SK-N-SH (cell line): ENCODE results near the gene VIPR2. TPM values are rescaled to one million over a fixed set of nuclear protein-coding genes. Genes with fewer than 3 reads are reported as not detected.

Source experiments
- CTCF ChIA-PET: fragments of 300-600, 350-600 bp; formaldehyde crosslinking; extraction: SDS; loops from one replicate; lab custom pipeline; 2021; lab: Yijun Ruan, JAX
- POLR2A ChIA-PET: fragments of 350-600 bp; sonication (Branson Sonifier 250); formaldehyde crosslinking; extraction: SDS; loops from one replicate; lab custom pipeline; 2020; ENCODE audit warnings: antibody characterized with exemption, inconsistent platforms; lab: Yijun Ruan, JAX
- DNase-seq: peaks from one replicate; pipeline ENCODE4 v3.0.0; 2012
- H2AFZ ChIP-seq: fragments of 200-600 bp; sonication (generic); 2 replicates; pipeline ENCODE4 v1.8.1; 2016; ENCODE audit warnings: antibody characterized with exemption, mild to moderate bottlenecking, low read depth
- H3F3A ChIP-seq: fragments of 200-600 bp; sonication (generic); replicated peaks from 2 replicates; pipeline ENCODE3; 2016; ENCODE audit warnings: antibody characterized with exemption, mild to moderate bottlenecking; ENCODE audit not compliant: insufficient read depth
- H3K27ac ChIP-seq, 2 experiments: fragments of 200-500 bp in 1 of 2; fragments of 200-600 bp in 1 of 2; sonication (Bioruptor generic) in 1 of 2; sonication (generic), shearing (Covaris generic) in 1 of 2; 2 replicates each; pipeline versions ENCODE4 v1.5.1 to v1.6.1; 2014 to 2016; ENCODE audit warnings: low read depth in 2 of 2, inconsistent platforms in 1 of 2, low read length in 1 of 2, mild to moderate bottlenecking in 1 of 2, mixed read lengths in 1 of 2
- H3K27me3 ChIP-seq: fragments of 200-600 bp; sonication (generic), shearing (Covaris generic); 2 replicates; pipeline ENCODE4 v1.6.1; 2016; ENCODE audit warnings: mixed run types; ENCODE audit not compliant: insufficient read depth
- H3K36me3 ChIP-seq, 2 experiments: fragments of 200-500 bp in 1 of 2; fragments of 200-600 bp in 1 of 2; sonication (Bioruptor generic) in 1 of 2; sonication (generic) in 1 of 2; replicated peaks in 1 of 2; 2 replicates each; pipeline versions ENCODE3 to v1.5.1; 2014 to 2016; ENCODE audit warnings: low read length in 1 of 2, mild to moderate bottlenecking in 1 of 2; ENCODE audit not compliant: insufficient read depth in 2 of 2, control insufficient read depth in 1 of 2
- H3K4me1 ChIP-seq, 2 experiments: fragments of 200-500 bp in 1 of 2; fragments of 200-600 bp in 1 of 2; sonication (Bioruptor generic) in 1 of 2; sonication (generic), shearing (Covaris generic) in 1 of 2; 2 replicates each; pipeline versions ENCODE4 v1.5.1 to v1.6.1; 2014 to 2016; ENCODE audit warnings: low read depth in 1 of 2, low read length in 1 of 2, mixed run types in 1 of 2; ENCODE audit not compliant: insufficient read depth in 2 of 2, control insufficient read depth in 1 of 2
- H3K4me2 ChIP-seq: fragments of 200-600 bp; sonication (generic), shearing (Covaris generic); 2 replicates; pipeline ENCODE4 v1.6.1; 2017; ENCODE audit warnings: mixed run types
- H3K4me3 ChIP-seq, 2 experiments: fragments of 200-500 bp in 1 of 2; fragments of 200-600 bp in 1 of 2; sonication (Bioruptor generic) in 1 of 2; sonication (generic), shearing (Covaris generic) in 1 of 2; 2 replicates each; pipeline versions ENCODE4 v1.5.1 to v1.8.1; 2014 to 2016; ENCODE audit warnings: low read depth in 2 of 2, inconsistent platforms in 1 of 2, low read length in 1 of 2, mild to moderate bottlenecking in 1 of 2, mixed read lengths in 1 of 2, moderate library complexity in 1 of 2
- H3K79me2 ChIP-seq: fragments of 200-600 bp; sonication (generic); 2 replicates; pipeline ENCODE4 v1.8.1; 2017; ENCODE audit warnings: mild to moderate bottlenecking; ENCODE audit not compliant: insufficient read depth
- H3K9ac ChIP-seq: fragments of 200-600 bp; sonication (generic); 2 replicates; pipeline ENCODE4 v1.6.1; 2017; ENCODE audit warnings: mixed run types
- H3K9me2 ChIP-seq: fragments of 200-600 bp; sonication (generic); 2 replicates; pipeline ENCODE4 v1.6.1; 2017; ENCODE audit warnings: mixed run types
- H3K9me3 ChIP-seq: fragments of 200-600 bp; sonication (generic); 2 replicates; pipeline ENCODE4 v1.6.1; 2017; ENCODE audit warnings: mixed run types, mild to moderate bottlenecking, moderate library complexity
- H4K20me1 ChIP-seq: fragments of 200-600 bp; sonication (generic); 2 replicates; pipeline ENCODE4 v1.6.1; 2017; ENCODE audit warnings: mild to moderate bottlenecking, mixed run types; ENCODE audit not compliant: insufficient read depth
- EP300 ChIP-seq, 2 experiments: IDR thresholded peaks; 2 replicates each; pipeline versions ENCODE4 v1.4.0 to v1.6.1; 2012; ENCODE audit warnings: borderline replicate concordance in 1 of 2, low read depth in 1 of 2, low read length in 1 of 2
- EZH2phosphoT487 ChIP-seq: fragments of 200-600 bp; sonication (generic); IDR thresholded peaks from 2 replicates; pipeline ENCODE4 v1.6.1; 2017; ENCODE audit warnings: low read depth, mixed run types, mild to moderate bottlenecking, antibody characterized with exemption, moderate library complexity, borderline replicate concordance
- FOSL2 ChIP-seq: IDR thresholded peaks from 2 replicates; pipeline ENCODE4 v1.4.0; 2012; ENCODE audit warnings: low read depth, mild to moderate bottlenecking, moderate library complexity, borderline replicate concordance
- FOXJ3 ChIP-seq: sonication (generic); formaldehyde crosslinking; IDR thresholded peaks from 2 replicates; pipeline ENCODE4 v1.5.1; 2020; ENCODE audit warnings: mild to moderate bottlenecking, missing genetic modification reagents
- GATA2 ChIP-seq: sonication (generic); formaldehyde crosslinking; IDR thresholded peaks from 2 replicates; pipeline ENCODE4 v1.5.0; 2020; ENCODE audit warnings: mild to moderate bottlenecking, missing genetic modification reagents
- NFIC ChIP-seq: IDR thresholded peaks from 2 replicates; pipeline ENCODE4 v1.4.0; 2012; ENCODE audit warnings: borderline replicate concordance
- NRF1 ChIP-seq: IDR thresholded peaks from 2 replicates; pipeline ENCODE4 v1.6.1; 2012; ENCODE audit warnings: low read depth, mild to moderate bottlenecking, low read length
- RAD21 ChIP-seq: IDR thresholded peaks from 2 replicates; pipeline ENCODE4 v1.6.1; 2012; ENCODE audit warnings: mild to moderate bottlenecking, low read length
- RCOR1 ChIP-seq: fragments of 150-350 bp; IDR thresholded peaks from 2 replicates; pipeline ENCODE4 v1.6.1; 2017; ENCODE audit warnings: antibody characterized with exemption, low read length
- REST ChIP-seq: IDR thresholded peaks from 2 replicates; pipeline ENCODE4 v1.6.1; 2012; ENCODE audit warnings: mild to moderate bottlenecking, low read depth, low read length, moderate library complexity
- RXRA ChIP-seq: IDR thresholded peaks from 2 replicates; pipeline ENCODE4 v1.4.0; 2012; ENCODE audit warnings: low read depth, mild to moderate bottlenecking, borderline replicate concordance
- SIN3A ChIP-seq: IDR thresholded peaks from 2 replicates; pipeline ENCODE4 v1.6.1; 2012; ENCODE audit warnings: low read depth, mild to moderate bottlenecking, low read length, moderate library complexity, borderline replicate concordance
- SMC3 ChIP-seq: IDR thresholded peaks from 2 replicates; pipeline ENCODE4 v1.6.1; 2012; ENCODE audit warnings: low read depth, low read length, improper control_type of control experiment
- TAF1 ChIP-seq: IDR thresholded peaks from 2 replicates; pipeline ENCODE4 v1.6.1; 2012; ENCODE audit warnings: low read depth, mild to moderate bottlenecking, low read length, moderate library complexity, borderline replicate concordance
- TCF12 ChIP-seq: IDR thresholded peaks from 2 replicates; pipeline ENCODE4 v1.4.0; 2012
- USF1 ChIP-seq: IDR thresholded peaks from 2 replicates; pipeline ENCODE4 v1.4.0; 2012; ENCODE audit warnings: low read depth, borderline replicate concordance
- USF2 ChIP-seq: fragments of 150-350 bp; IDR thresholded peaks from 2 replicates; pipeline ENCODE4 v1.6.1; 2017; ENCODE audit warnings: antibody characterized with exemption, low read length, low read depth, borderline replicate concordance
- WGBS: methylation state at CpG from one replicate; pipeline ENCODE4 v1.1.6; 2017; ENCODE audit warnings: low lambda C conversion rate; 5-methylcytosine and 5-hydroxymethylcytosine counted together
- polyA plus RNA-seq, 3 experiments: library from polyadenylated mRNA; depleted of rRNA; stranded (reverse); fragments of >200 nt; gene quantifications; 2 replicates each; pipeline ENCODE4 v1.2.3, GENCODE V29; 2012
- TF ChIP-seq, protein P1 (sequence below): IDR thresholded peaks from 2 replicates; pipeline ENCODE4 v1.4.0; 2012; ENCODE audit warnings: low read depth

VIPR2 gene
- polyA plus RNA-seq, 1 of the 3 experiments (the other 2 are of a cell fraction): not detected

DNA sequence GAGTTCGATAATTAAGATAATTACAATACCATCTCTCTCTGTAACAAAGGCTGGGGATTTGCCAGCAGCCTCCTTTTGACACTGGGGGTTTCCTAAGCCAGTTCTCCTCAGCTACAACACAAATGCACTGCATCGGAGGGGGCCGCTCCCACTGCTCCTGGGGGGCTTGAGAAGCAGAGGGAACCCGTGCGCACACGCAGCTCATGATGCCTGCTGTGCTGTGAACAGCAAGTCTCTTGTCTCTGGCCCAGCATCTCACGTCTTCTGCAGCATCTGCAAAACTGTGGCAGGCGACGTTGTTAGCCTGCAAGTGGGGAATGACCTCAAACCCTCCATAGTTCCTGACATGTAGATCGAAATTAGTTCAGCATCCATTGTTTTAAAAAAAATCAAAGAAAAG is 5.5 kb downstream of the VIPR2 start:
- no peak for DNase-seq
- no peaks in the 10 kb centered on the region for H3K79me2 ChIP-seq
- ChIA-PET POLR2A (no interaction called here), CTCF (interaction anchor here (1.1 to 1.8 kb wide), 3 partner anchors 11 to 162 kb away, joined by 3 to 4 read pairs (median 3); no protein-coding TSS in a partner anchor)
- H3K4me2 ChIP-seq: no peak overlapping the region
- H3K9me2 ChIP-seq: peaks cover 2% of the 10 kb centered on the region; the same call in 1 of the 2 replicates
- H3K9me3 ChIP-seq: no peaks in the 10 kb centered on the region
- no peaks in the 10 kb centered on the region for H4K20me1 ChIP-seq
- H3K27me3 ChIP-seq: no peaks in the 10 kb centered on the region
- H3K27ac ChIP-seq: no peak overlapping the region
- WGBS: 26% methylated on average over 7 of the region's 10 CpGs
- TF ChIP-seq NRF1: no peak
- no peak for TF ChIP-seq USF1
- no peak for TF ChIP-seq REST
- TF ChIP-seq, protein P1, sequence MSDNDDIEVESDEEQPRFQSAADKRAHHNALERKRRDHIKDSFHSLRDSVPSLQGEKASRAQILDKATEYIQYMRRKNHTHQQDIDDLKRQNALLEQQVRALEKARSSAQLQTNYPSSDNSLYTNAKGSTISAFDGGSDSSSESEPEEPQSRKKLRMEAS: no peak
- TF ChIP-seq EZH2phosphoT487: no peak
- TF ChIP-seq RCOR1: no peak
- no peak for TF ChIP-seq RXRA
- TF ChIP-seq SIN3A: no peak
- no peak for TF ChIP-seq SMC3
- no peak overlapping the region for H3K4me3 ChIP-seq
- H3K4me1 ChIP-seq: peaks cover 0 to 10% of the 10 kb centered on the region in 2 experiments; a peak in 1 of 4 replicates
- no peaks in the 10 kb centered on the region for H3F3A ChIP-seq
- no peak overlapping the region for H2AFZ ChIP-seq
- H3K36me3 ChIP-seq: no peaks in the 10 kb centered on the region
- no peak overlapping the region for H3K9ac ChIP-seq

GRCh38 chr7:159138508-159138907 is 6.2 kb downstream of the VIPR2 start:
- Histone ChIP-seq H3K4me2 (no peak overlapping the region), H3K9me3 (no peaks in the 10 kb centered on the region), H4K20me1 (no peaks in the 10 kb centered on the region), H3K9me2 (peaks cover 7% of the 10 kb centered on the region; the same call in 1 of the 2 replicates), H3K4me1 (peaks cover 0 to 4% of the 10 kb centered on the region in 2 experiments; a peak in 1 of 4 replicates), H2AFZ (no peak overlapping the region), H3K4me3 (no peak overlapping the region), H3K27me3 (no peaks in the 10 kb centered on the region), H3K36me3 (no peaks in the 10 kb centered on the region), H3K79me2 (no peaks in the 10 kb centered on the region), H3F3A (no peaks in the 10 kb centered on the region), H3K27ac (no peak overlapping the region), H3K9ac (no peak overlapping the region)
- ChIA-PET POLR2A (no interaction called here), CTCF (interaction anchor here (1.4 kb wide), 1 partner anchor 16 kb away, joined by 3 read pairs; no protein-coding TSS in a partner anchor)
- WGBS: 47% methylated on average over 6 of the region's 6 CpGs
- no peak for DNase-seq
- TF ChIP-seq EP300 (IDR thresholded peaks at IDR 0.05; ENCODE audit: borderline replicate concordance in 1 of 2, low read depth in 1 of 2, low read length in 1 of 2): no peak
- no peak for TF ChIP-seq USF2
- no peak for TF ChIP-seq REST
- TF ChIP-seq GATA2 (CRISPR knock-in tag): no peak
- TF ChIP-seq FOXJ3: no peak
- TF ChIP-seq TAF1: no peak
- TF ChIP-seq RAD21: no peak
- TF ChIP-seq RCOR1: no peak
- TF ChIP-seq RXRA: no peak
- TF ChIP-seq FOSL2: no peak
- no peak for TF ChIP-seq NFIC
- no peak for TF ChIP-seq TCF12
